Astrocyte (in vitro differentiated cells and primary cell): ENCODE results near the gene STAP1. TPM values are rescaled to one million over a fixed set of nuclear protein-coding genes. Genes with fewer than 3 reads are reported as not detected.
"Not testable (repeated sequence)": the region's sequence is repeated elsewhere in the genome, so short reads cannot be mapped to it uniquely, and the experiment has no call there.

Source experiments
- DNase-seq: peaks from one replicate; pipeline ENCODE4 v3.0.0-alpha.2; 2010; ENCODE audit warnings: low read depth
- FAIRE-seq: peaks from 2 replicates; lab custom pipeline; 2011; peaks lifted over from hg19 to GRCh38; lab: Jason Lieb, UNC
- H2AFZ ChIP-seq: 2 replicates; pipeline ENCODE4 v1.6.0; 2012; ENCODE audit warnings: low read depth, low read length, inconsistent platforms
- H3K27ac ChIP-seq: 2 replicates; pipeline ENCODE4 v1.5.1; 2011; ENCODE audit warnings: low read depth, low read length, inconsistent platforms
- H3K27me3 ChIP-seq: 2 replicates; pipeline ENCODE4 v1.6.0; 2011; ENCODE audit warnings: low read length, inconsistent platforms; ENCODE audit not compliant: insufficient read depth
- H3K36me3 ChIP-seq: 2 replicates; pipeline ENCODE4 v1.5.1; 2011; ENCODE audit warnings: low read length, inconsistent platforms; ENCODE audit not compliant: insufficient read depth
- H3K4me1 ChIP-seq: 2 replicates; pipeline ENCODE4 v1.5.1; 2011; ENCODE audit warnings: low read length, inconsistent platforms; ENCODE audit not compliant: insufficient read depth
- H3K4me2 ChIP-seq: 2 replicates; pipeline ENCODE4 v1.6.0; 2012; ENCODE audit warnings: low read length, inconsistent platforms
- H3K4me3 ChIP-seq: 2 replicates; pipeline ENCODE4 v1.5.1; 2011; ENCODE audit warnings: low read depth, mild to moderate bottlenecking, low read length, inconsistent platforms; ENCODE audit not compliant: insufficient read depth
- H3K79me2 ChIP-seq: 2 replicates; pipeline ENCODE4 v1.6.0; 2012; ENCODE audit warnings: mild to moderate bottlenecking, low read length, inconsistent platforms; ENCODE audit not compliant: insufficient read depth
- H3K9ac ChIP-seq: 2 replicates; pipeline ENCODE4 v1.6.0; 2012; ENCODE audit warnings: mild to moderate bottlenecking, low read length, inconsistent platforms
- H3K9me3 ChIP-seq: 2 replicates; pipeline ENCODE4 v1.5.1; 2012; ENCODE audit warnings: low read depth, mild to moderate bottlenecking, low read length, inconsistent platforms; ENCODE audit not compliant: insufficient read depth
- H4K20me1 ChIP-seq: 2 replicates; pipeline ENCODE4 v1.6.0; 2012; ENCODE audit warnings: low read length, inconsistent platforms; ENCODE audit not compliant: insufficient read depth
- H3K27ac Mint-ChIP-seq: one replicate; pipeline ENCODE4 v1.8.0; 2021; ENCODE audit warnings: mild to moderate bottlenecking, mixed read lengths; ENCODE audit not compliant: unreplicated experiment
- H3K27me3 Mint-ChIP-seq: one replicate; pipeline ENCODE4 v1.8.0; 2021; ENCODE audit warnings: low read depth, mixed read lengths; ENCODE audit not compliant: unreplicated experiment
- H3K36me3 Mint-ChIP-seq: one replicate; pipeline ENCODE4 v1.8.0; 2021; ENCODE audit warnings: low read depth, mixed read lengths; ENCODE audit not compliant: unreplicated experiment
- H3K4me1 Mint-ChIP-seq: one replicate; pipeline ENCODE4 v1.8.0; 2021; ENCODE audit warnings: low read depth, mixed read lengths; ENCODE audit not compliant: unreplicated experiment
- H3K4me3 Mint-ChIP-seq: one replicate; pipeline ENCODE4 v1.8.0; 2021; ENCODE audit warnings: mild to moderate bottlenecking, moderate library complexity, mixed read lengths; ENCODE audit not compliant: unreplicated experiment
- H3K9me3 Mint-ChIP-seq: one replicate; pipeline ENCODE4 v1.8.0; 2021; ENCODE audit warnings: mild to moderate bottlenecking, mixed read lengths; ENCODE audit not compliant: unreplicated experiment
- CTCF ChIP-seq: IDR thresholded peaks from 2 replicates; pipeline ENCODE4 v1.5.1; 2011; ENCODE audit warnings: low read depth, mild to moderate bottlenecking, inconsistent platforms, low read length, moderate library complexity; ENCODE audit not compliant: insufficient read depth
- EZH2 ChIP-seq: IDR thresholded peaks from 2 replicates; pipeline ENCODE4 v1.6.1; 2012; ENCODE audit warnings: mild to moderate bottlenecking, low read length, inconsistent platforms; ENCODE audit not compliant: insufficient read depth
- total RNA-seq: library from RNA; stranded (reverse); gene quantifications from 2 replicates; pipeline ENCODE4 v1.2.1, GENCODE V29; 2021

The STAP1 gene
- total RNA-seq, 1 donor from 2014 or later = not detected

- Histone ChIP-seq H3K27ac (no peak overlapping the region), H3K79me2 (no peaks in the 10 kb centered on the region), H3K4me2 (no peak overlapping the region), H3K9me3 (no peaks in the 10 kb centered on the region), H3K4me1 (no peaks in the 10 kb centered on the region), H3K4me3 (no peak overlapping the region), H2AFZ (no peak overlapping the region), H3K27me3 (no peaks in the 10 kb centered on the region), H3K36me3 (peaks cover 39% of the 10 kb centered on the region), H3K9ac (no peak overlapping the region), H4K20me1 (no peaks in the 10 kb centered on the region)
- Mint-ChIP-seq H3K36me3 (peaks cover 16% of the 10 kb centered on the region), H3K4me3 (no peak overlapping the region), H3K27ac (no peak overlapping the region), H3K9me3 (no peaks in the 10 kb centered on the region), H3K27me3 (no peaks in the 10 kb centered on the region), H3K4me1 (no peaks in the 10 kb centered on the region)
- DNase-seq (no peak), FAIRE-seq (no peak)
- no peak for TF ChIP-seq EZH2
- no peak for TF ChIP-seq CTCF
Observed at GRCh38 chr4:67634741-67635140, 76.2 kb downstream of the STAP1 start.

- H3K27me3 Mint-ChIP-seq = no peaks in the 10 kb centered on the region
- DNase-seq (no peak), FAIRE-seq (no peak)
- H2AFZ ChIP-seq = no peak overlapping the region
- no peaks in the 10 kb centered on the region for H3K4me1 Mint-ChIP-seq
- H3K27ac ChIP-seq = no peak overlapping the region
- H3K4me2 ChIP-seq = no peak overlapping the region
- no peaks in the 10 kb centered on the region for H3K27me3 ChIP-seq
- H3K4me3 Mint-ChIP-seq = no peak overlapping the region
- no peaks in the 10 kb centered on the region for H3K79me2 ChIP-seq
- H3K4me3 ChIP-seq = no peak overlapping the region
- H3K4me1 ChIP-seq = no peaks in the 10 kb centered on the region
- peaks cover 37% of the 10 kb centered on the region for H3K36me3 ChIP-seq
- H3K36me3 Mint-ChIP-seq = peaks cover 16% of the 10 kb centered on the region
- H3K27ac Mint-ChIP-seq = no peak overlapping the region
- H3K9ac ChIP-seq = no peak overlapping the region
- no peaks in the 10 kb centered on the region for H3K9me3 Mint-ChIP-seq
- H4K20me1 ChIP-seq = no peaks in the 10 kb centered on the region
- no peak for TF ChIP-seq CTCF
- TF ChIP-seq EZH2 = no peak
- no peaks in the 10 kb centered on the region for H3K9me3 ChIP-seq
Observed at GRCh38 chr4:67635331-67635730, 76.8 kb downstream of the STAP1 start.

DNA sequence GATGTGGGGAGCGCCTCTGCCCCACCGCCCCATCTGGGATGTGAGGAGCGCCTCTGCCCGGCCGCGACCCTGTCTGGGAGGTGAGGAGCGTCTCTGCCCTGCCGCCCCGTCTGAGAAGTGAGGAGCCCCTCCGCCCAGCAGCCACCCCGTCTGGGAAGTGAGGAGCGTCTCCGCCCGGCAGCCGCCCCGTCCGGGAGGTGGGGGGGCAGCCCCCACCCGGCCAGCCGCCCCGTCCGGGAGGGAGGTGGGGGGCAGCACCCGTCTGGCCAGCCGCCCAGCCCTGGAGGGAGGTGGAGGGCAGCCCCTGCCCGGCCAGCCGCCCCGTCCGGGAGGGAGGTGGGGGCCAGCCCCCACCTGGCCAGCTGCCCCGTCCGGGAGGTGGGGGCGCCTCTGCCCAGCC is 78.5 kb downstream of the STAP1 start:
- H3K9ac ChIP-seq, H3K4me1 ChIP-seq, H3K4me2 ChIP-seq, DNase-seq, H3K79me2 ChIP-seq, H4K20me1 ChIP-seq, H3K4me3 ChIP-seq, H3K4me3 Mint-ChIP-seq, H3K27ac Mint-ChIP-seq, H3K9me3 ChIP-seq, H3K4me1 Mint-ChIP-seq, FAIRE-seq, H3K27ac ChIP-seq, H2AFZ ChIP-seq, H3K9me3 Mint-ChIP-seq, H3K27me3 ChIP-seq, H3K27me3 Mint-ChIP-seq: not testable (repeated sequence)
- peaks cover 37% of the 10 kb centered on the region for H3K36me3 ChIP-seq
- H3K36me3 Mint-ChIP-seq = peaks cover 16% of the 10 kb centered on the region
